Keratinocyte (primary cell): ENCODE data around the gene SAMD10.

Experiments
- EZH2 ChIP-seq: IDR thresholded peaks from one replicate; pipeline ENCODE4 v1.6.1; 2012; ENCODE audit warnings: inconsistent platforms, mild to moderate bottlenecking, low read length, moderate library complexity
- TF ChIP-seq, protein P1 (sequence below), 3 experiments: IDR thresholded peaks in 1 of 3; conservative IDR thresholded peaks in 1 of 3; optimal IDR thresholded peaks in 1 of 3; 2 replicates in 2 of 3; 3 replicates in 1 of 3; pipeline versions ENCODE3 to v1.5.1; 2011; ENCODE audit warnings: low read length in 3 of 3, mild to moderate bottlenecking in 3 of 3, moderate library complexity in 2 of 3, control low read depth in 1 of 3, inconsistent platforms in 1 of 3; ENCODE audit not compliant: insufficient read depth in 2 of 3; ENCODE audit errors: extremely low read depth in 1 of 3

DNA sequence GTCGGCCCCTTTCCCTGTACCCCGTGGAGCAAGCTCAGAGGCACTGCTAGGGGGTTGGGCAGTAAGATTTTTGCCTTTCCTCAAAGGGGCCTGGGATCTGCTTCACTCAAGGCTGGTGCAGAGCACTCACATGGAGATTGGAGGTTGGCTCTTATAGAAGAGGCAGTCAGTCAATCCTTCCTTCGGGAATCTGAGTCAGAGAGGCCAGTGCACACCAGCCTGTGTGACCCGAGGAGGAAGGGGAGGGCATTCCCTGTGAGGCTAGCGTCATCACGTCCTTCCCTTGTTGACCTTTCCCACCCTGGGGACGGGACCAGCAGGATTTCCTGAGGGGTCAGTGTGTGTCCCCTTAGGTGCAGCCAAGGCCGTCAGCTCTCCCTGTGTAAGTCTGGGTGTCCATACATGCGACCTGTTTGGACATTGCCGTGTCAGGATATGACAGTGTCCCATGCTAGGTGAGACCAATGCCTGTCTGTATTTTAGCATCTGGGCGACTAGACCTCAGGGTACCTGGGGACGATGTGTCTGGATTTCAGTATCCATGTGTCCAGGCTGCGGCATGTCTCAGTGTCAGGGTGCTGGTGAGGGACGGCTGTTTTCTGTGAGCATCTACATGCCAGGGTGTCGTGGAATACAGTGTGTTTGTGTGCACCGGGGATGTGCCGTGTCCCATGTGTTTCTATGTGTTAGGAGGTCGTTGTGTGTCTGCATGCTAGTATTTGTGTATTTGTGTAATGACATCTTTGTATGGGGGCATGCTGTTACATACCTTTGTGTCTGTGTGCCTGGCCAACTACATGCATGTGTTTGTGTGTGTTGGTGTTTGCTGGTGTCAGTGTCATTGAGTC, 6.9 kb downstream of the SAMD10 start:
- TF ChIP-seq, protein P1, sequence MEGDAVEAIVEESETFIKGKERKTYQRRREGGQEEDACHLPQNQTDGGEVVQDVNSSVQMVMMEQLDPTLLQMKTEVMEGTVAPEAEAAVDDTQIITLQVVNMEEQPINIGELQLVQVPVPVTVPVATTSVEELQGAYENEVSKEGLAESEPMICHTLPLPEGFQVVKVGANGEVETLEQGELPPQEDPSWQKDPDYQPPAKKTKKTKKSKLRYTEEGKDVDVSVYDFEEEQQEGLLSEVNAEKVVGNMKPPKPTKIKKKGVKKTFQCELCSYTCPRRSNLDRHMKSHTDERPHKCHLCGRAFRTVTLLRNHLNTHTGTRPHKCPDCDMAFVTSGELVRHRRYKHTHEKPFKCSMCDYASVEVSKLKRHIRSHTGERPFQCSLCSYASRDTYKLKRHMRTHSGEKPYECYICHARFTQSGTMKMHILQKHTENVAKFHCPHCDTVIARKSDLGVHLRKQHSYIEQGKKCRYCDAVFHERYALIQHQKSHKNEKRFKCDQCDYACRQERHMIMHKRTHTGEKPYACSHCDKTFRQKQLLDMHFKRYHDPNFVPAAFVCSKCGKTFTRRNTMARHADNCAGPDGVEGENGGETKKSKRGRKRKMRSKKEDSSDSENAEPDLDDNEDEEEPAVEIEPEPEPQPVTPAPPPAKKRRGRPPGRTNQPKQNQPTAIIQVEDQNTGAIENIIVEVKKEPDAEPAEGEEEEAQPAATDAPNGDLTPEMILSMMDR (optimal IDR thresholded peaks at IDR 0.05 in 1 of 3, IDR thresholded peaks at IDR 0.05 in 1 of 3, conservative IDR thresholded peaks at IDR 0.05 in 1 of 3; ENCODE audit: extremely low read depth in 1 of 3, insufficient read depth in 2 of 3, low read length in 3 of 3) = no peak
- TF ChIP-seq EZH2 = no peak
